NCI-H460 (cell line): ENCODE data around the gene RGS10. TPM values are rescaled to one million over a fixed set of nuclear protein-coding genes. Genes with fewer than 3 reads are reported as not detected.

Experiments
- DNase-seq: peaks from one replicate; pipeline ENCODE4 v3.0.0-alpha.2; 2016; ENCODE audit warnings: low read depth; ENCODE audit errors: extremely low read depth
- total RNA-seq: library from RNA; depleted of rRNA; stranded (reverse); fragments of >200 nt; shearing (Covaris generic); gene quantifications from 2 replicates; pipeline ENCODE4 v1.2.3, GENCODE V29; 2014; rRNA removed

The RGS10 gene
- total RNA-seq, 1 experiment from 2014 or later, result 43.6 TPM

GRCh38 chr10:119453313-119453712, 89.2 kb downstream of the RGS10 start:
- DNase-seq, result no peak

GRCh38 chr10:119452396-119452795, 90.1 kb downstream of the RGS10 start:
- no peak for DNase-seq

- no peak for DNase-seq
Measured at GRCh38 chr10:119451300-119451896, 91.1 kb downstream of the RGS10 start.

DNA sequence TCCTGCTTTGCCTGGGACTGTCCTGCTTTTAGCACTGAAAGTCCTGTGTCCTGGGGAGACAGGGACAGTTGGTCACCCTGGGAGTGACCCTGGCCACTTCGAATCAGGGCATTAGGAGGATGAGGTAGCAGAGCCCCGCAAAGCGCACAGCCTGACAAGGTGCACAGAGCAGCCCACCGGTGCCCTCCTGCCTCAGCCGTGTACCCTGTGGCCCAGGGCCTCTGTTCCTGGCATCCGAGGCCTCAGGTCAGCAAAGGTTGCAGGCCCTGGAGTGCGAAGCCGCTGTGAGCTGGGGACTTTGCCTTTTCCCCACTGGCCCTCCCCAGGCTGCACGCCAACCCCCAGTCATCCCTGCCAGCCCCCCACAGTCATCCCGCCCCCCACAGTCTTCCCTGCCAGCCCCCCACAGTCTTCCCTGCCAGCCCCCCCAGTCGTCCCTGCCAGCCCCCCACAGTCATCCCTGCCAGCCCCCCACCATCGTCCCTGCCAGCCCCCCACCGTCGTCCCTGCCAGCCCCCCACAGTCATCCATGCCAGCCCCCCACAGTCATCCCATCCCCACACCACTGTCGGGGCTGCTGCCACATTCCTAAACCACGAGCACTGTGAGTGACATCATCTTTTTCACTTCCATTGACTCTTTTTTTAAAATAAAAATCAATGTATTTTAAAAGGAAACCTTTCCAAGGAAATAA, 91.8 kb downstream of the RGS10 start:
- DNase-seq, result no peak

Other genes with a start within 250 kb of the RGS10 start
- 67.4 and 81.3 TPM in 2 replicates for gene TIAL1, start 54.2 kb upstream of the RGS10 start, total RNA-seq
- 16.6 and 17.6 TPM in 2 replicates for gene BAG3, start 108.7 kb upstream of the RGS10 start, total RNA-seq
- gene INPP5F, start 183.3 kb upstream of the RGS10 start, total RNA-seq, result 8.0 and 9.3 TPM in 2 replicates